Measurements from ENCODE around the gene HID1. TPM values are rescaled to one million over a fixed set of nuclear protein-coding genes. Genes with fewer than 3 reads are reported as not detected.

Gene HID1
- total and polyA plus RNA-seq, 2 experiments from 2014 or later, result 8.7 to 10.9 TPM

GRCh38 chr17:74947041-74947754 lies 25.4 kb downstream of the HID1 start:
- no peak overlapping the region for H3K27ac Mint-ChIP-seq
- Histone ChIP-seq H2AFZ (no peak overlapping the region), H3K4me3 (no peak overlapping the region), H4K20me1 (replicated peaks; ENCODE audit: insufficient read depth) (no peaks in the 10 kb centered on the region), H3K79me2 (replicated peaks; ENCODE audit: insufficient read depth) (no peaks in the 10 kb centered on the region), H3F3A (replicated peaks; ENCODE audit: low read depth) (no peaks in the 10 kb centered on the region), H3K9me2 (ENCODE audit: insufficient read depth) (no peaks in the 10 kb centered on the region), H3K4me2 (no peak overlapping the region), H3K27ac (ENCODE audit: low read depth) (no peak overlapping the region), H3K36me3 (ENCODE audit: insufficient read depth) (no peaks in the 10 kb centered on the region), H3K27me3 (ENCODE audit: insufficient read depth) (no peaks in the 10 kb centered on the region), H3K4me1 (ENCODE audit: insufficient read depth) (peaks cover 5% of the 10 kb centered on the region; the same call in 1 of the 2 replicates)
- H3K27me3 Mint-ChIP-seq (ENCODE audit: insufficient read depth, low read depth, poor library complexity), result peaks cover 12% of the 10 kb centered on the region
- no peak overlapping the region for H3K4me3 Mint-ChIP-seq
- no peaks in the 10 kb centered on the region for H3K9me3 Mint-ChIP-seq
- no peak for DNase-seq (ENCODE audit: low spot score)
- TF ChIP-seq, protein P1, sequence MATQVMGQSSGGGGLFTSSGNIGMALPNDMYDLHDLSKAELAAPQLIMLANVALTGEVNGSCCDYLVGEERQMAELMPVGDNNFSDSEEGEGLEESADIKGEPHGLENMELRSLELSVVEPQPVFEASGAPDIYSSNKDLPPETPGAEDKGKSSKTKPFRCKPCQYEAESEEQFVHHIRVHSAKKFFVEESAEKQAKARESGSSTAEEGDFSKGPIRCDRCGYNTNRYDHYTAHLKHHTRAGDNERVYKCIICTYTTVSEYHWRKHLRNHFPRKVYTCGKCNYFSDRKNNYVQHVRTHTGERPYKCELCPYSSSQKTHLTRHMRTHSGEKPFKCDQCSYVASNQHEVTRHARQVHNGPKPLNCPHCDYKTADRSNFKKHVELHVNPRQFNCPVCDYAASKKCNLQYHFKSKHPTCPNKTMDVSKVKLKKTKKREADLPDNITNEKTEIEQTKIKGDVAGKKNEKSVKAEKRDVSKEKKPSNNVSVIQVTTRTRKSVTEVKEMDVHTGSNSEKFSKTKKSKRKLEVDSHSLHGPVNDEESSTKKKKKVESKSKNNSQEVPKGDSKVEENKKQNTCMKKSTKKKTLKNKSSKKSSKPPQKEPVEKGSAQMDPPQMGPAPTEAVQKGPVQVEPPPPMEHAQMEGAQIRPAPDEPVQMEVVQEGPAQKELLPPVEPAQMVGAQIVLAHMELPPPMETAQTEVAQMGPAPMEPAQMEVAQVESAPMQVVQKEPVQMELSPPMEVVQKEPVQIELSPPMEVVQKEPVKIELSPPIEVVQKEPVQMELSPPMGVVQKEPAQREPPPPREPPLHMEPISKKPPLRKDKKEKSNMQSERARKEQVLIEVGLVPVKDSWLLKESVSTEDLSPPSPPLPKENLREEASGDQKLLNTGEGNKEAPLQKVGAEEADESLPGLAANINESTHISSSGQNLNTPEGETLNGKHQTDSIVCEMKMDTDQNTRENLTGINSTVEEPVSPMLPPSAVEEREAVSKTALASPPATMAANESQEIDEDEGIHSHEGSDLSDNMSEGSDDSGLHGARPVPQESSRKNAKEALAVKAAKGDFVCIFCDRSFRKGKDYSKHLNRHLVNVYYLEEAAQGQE (IDR thresholded peaks at IDR 0.05; ENCODE audit: unreplicated experiment), result no peak
- TF ChIP-seq NANOG (IDR thresholded peaks at IDR 0.05; ENCODE audit: borderline replicate concordance) (no peak), EZH2 (IDR thresholded peaks at IDR 0.05; ENCODE audit: low read depth, unreplicated experiment) (no peak), ZNF462 (CRISPR knock-in tag; IDR thresholded peaks at IDR 0.05) (no peak), STAT1 (IDR thresholded peaks at IDR 0.05; ENCODE audit: unreplicated experiment) (no peak), ZNF331 (CRISPR knock-in tag; IDR thresholded peaks at IDR 0.05; ENCODE audit: low read depth) (no peak)
- no peak for ATAC-seq
- no peaks in the 10 kb centered on the region for H3K36me3 Mint-ChIP-seq (ENCODE audit: low read depth)
- H3K4me1 Mint-ChIP-seq, result peaks cover 14% of the 10 kb centered on the region

All from GM23338 (cell line).